HFF-Myc (cell line): ENCODE measurements around the gene MADCAM1.

ENCODE experiments used
- DNase-seq: peaks from one replicate; pipeline ENCODE4 v3.0.0-alpha.2; 2011; ENCODE audit warnings: low read depth; ENCODE audit errors: extremely low read depth
- H3K4me3 ChIP-seq: replicated peaks from 2 replicates; pipeline ENCODE4 v1.5.1; 2011; ENCODE audit warnings: low read depth, mild to moderate bottlenecking, control low read depth, low read length
- TF ChIP-seq, protein P1 (sequence below): IDR thresholded peaks from 2 replicates; pipeline ENCODE4 v1.5.1; 2012; ENCODE audit warnings: mild to moderate bottlenecking, low read depth, low read length, control low read depth; ENCODE audit errors: missing control alignments

The MADCAM1 gene

DNA sequence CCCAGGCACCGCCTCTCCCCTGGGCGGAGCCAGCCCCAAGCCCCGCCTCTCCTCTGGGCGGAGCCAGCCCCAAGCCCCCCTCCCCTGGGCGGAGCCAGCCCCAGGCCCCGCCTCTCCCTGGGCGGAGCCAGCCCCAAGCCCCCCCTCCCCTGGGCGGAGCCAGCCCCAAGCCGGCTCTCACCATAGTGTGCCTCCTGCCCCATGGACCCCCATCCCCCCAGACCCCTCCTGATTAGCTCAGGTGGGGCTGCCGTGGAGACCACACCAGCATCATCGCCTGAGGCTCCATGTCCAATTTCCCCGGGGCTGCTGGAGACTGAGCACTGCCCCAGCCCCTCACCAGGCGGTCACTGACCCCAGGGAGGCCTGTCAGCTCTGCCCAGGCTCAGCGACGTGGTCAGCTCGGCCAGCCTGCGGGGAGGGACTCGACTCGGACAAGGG, 4.2 kb upstream of the MADCAM1 start:
- no peak overlapping the region for H3K4me3 ChIP-seq
- no peak for DNase-seq
- TF ChIP-seq, protein P1, sequence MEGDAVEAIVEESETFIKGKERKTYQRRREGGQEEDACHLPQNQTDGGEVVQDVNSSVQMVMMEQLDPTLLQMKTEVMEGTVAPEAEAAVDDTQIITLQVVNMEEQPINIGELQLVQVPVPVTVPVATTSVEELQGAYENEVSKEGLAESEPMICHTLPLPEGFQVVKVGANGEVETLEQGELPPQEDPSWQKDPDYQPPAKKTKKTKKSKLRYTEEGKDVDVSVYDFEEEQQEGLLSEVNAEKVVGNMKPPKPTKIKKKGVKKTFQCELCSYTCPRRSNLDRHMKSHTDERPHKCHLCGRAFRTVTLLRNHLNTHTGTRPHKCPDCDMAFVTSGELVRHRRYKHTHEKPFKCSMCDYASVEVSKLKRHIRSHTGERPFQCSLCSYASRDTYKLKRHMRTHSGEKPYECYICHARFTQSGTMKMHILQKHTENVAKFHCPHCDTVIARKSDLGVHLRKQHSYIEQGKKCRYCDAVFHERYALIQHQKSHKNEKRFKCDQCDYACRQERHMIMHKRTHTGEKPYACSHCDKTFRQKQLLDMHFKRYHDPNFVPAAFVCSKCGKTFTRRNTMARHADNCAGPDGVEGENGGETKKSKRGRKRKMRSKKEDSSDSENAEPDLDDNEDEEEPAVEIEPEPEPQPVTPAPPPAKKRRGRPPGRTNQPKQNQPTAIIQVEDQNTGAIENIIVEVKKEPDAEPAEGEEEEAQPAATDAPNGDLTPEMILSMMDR, result no peak

DNA sequence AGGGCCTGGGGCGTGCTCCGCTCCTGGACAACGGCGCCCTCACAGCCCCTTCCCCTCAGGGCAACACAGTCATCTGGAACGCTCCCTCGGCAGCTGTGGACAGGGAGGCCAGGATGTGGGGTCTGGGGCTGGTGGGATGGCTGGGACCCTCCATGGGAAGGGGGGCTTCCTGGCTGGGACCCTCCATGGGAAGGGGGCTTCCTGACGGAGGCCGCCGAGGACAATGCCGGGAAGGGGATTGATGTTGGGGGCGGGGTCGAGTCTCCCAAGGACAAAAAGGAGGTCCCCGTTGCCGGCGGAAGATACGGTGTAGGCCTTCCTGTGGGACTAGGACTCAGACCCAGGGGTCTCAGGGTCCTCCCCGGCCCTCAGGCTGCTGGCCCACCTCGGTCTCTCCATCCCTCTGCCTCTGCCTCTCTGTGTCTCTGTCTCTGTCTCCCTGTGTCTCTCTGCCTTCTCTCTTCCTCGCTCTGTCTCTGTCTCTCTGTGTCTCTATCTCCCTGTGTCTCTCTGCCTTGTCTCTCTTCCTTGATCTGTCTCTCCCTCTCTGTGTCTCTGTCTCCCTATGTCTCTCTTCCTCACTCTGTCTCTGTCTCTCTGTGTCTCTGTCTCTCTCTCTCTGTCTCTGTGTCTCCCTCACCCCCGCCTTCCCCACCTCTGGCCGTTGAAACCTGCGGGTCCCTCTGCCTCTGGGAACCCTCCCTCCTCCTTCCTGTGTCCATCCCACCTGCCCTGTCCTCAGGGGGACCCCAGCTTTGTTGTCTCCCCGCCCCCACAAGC, 2.7 kb upstream of the MADCAM1 start:
- DNase-seq, result no peak
- H3K4me3 ChIP-seq, result no peak overlapping the region
- TF ChIP-seq, protein P1, result no peak

DNA sequence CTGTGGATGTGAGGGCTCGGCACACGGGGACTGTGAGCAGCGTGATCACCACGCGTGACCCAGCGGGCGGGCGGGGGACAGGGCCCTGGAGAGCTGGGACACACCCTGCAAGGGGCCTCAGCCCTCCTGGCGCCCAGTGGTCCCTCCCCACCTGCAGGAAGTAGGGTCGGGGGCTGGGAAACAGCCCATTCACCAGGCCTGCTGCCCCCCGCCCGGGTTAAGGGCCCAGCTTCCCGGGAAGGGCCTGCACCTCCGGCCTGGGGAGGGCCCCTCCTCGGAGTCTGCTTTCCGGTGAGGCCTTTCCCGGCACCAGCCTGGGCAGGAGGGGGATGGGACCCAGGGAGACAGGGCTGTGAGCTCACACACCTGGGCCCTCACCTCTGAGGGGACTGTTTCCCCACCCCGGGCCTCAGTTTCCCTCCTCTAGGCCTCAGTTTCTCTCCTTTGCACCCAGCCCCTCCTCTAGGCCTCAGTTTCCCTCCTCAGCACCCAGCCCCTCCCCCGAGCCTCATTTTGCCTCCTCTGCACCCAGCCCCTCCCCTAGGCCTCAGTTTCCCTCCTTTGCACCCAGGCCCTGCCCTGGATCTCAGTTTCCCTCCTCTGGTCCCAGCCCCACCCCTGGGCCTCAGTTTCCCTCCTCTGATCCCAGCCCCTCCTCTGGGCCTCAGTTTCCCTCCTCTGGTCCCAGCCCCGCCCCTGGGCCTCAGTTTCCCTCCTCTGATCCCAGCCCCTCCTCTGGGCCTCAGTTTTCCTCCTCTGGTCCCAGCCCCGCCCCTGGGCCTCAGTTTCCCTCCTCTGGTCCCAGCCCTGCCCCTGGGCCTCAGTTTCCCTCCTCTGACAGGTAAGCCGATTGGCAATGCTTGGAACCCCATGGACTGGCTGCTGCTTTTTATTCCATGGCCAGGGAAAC, 1.9 kb upstream of the MADCAM1 start:
- TF ChIP-seq, protein P1, result no peak
- H3K4me3 ChIP-seq, result no peak overlapping the region
- DNase-seq, result no peak

DNA sequence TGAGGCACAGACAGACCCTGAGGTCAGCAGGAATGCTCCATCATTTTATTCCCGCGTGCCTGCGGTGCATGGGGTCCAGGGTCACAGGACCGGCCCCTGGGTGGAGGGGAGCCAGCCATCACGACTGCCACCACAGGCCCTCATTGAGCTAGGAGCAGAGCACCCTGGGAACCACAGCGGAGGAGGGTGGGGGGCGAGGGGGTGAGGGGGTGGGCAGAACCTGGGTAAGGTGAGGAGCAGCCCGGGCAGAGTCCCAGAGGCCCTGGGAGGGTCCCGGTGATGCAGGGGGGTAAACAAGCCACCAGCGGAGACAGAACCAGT, 1.2 kb upstream of the MADCAM1 start:
- no peak overlapping the region for H3K4me3 ChIP-seq
- TF ChIP-seq, protein P1, result no peak
- no peak for DNase-seq

DNA sequence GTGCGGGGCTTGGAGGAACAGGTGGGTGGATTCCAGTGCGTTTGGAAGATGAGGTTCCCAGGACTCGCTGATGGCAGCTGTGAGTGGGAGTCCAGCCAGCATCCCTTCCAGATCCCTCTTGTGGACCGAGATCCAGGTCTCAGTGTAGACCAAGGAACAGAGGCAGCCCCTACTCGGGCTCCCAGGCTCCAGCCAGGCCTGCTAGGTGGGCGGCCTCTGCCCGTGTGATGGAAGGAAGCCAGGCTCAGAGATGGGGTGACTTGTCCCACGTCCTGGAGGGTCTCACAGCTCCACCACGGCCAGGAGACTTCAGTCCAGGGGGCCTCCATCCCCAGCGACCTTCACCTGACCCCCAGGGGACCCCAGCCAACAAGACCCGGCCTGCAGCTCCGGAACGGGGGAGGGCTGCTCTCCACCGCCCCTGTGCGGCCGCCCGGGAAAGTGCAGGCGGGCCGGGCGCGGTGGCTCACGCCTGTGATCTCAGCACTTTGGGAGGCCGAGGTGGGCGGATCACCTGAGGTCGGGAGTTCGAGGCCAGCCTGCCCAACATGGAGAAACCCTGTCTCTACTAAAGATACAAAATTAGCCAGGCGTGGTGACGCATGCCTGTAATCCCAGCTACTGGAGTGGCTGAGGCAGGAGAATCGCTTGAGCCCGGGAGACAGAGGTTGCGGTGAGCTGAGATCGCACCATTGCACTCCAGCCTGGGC, 729 bp upstream of the MADCAM1 start:
- TF ChIP-seq, protein P1, result peak; percentile 84
- no peak overlapping the region for H3K4me3 ChIP-seq
- DNase-seq, result no peak

DNA sequence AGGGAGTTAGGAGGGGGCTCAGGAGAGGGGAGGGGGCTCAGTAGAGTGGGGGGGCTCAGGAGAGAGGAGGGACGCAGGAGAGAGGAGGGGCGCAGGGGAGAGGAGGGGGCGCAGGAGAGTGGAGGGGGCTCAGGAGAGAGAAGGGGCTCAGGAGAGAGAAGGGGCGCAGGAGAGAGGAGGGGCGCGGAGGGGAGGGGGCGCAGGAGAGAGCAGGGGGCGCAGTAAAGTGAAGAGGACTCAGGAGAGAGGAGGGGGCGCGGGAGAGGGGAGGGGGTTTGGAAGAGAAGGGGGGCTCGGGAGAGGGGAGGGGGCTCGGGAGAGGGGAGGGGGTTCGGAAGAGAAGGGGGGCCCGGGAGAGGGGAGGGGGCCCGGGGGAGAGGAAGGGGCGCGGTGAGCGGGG, 700 bp downstream of the MADCAM1 start:
- no peak for DNase-seq
- TF ChIP-seq, protein P1, result no peak
- H3K4me3 ChIP-seq, result no peak overlapping the region
